ENCODE results near the gene HSPA4.

GRCh38 chr5:133088064-133088463 lies 36.3 kb downstream of the HSPA4 start:
- TF ChIP-seq CTCF (IDR thresholded peaks at IDR 0.05) (no peak), POLR2A (IDR thresholded peaks at IDR 0.05) (no peak)
